DMS153 treated with DMSO at 0.1 percent for 48 hours (cell line): ENCODE measurements around the gene AFF3.

Experiments
- DNase-seq: peaks from one replicate; lab custom pipeline; 2025; ENCODE audit not compliant: unreplicated experiment; lab: John Stamatoyannopoulos, UW

AFF3 gene

GRCh38 chr2:99714349-99714748, 428.0 kb downstream of the AFF3 start:
- no peak for DNase-seq

- no peak for DNase-seq
Measured at GRCh38 chr2:99711144-99711543, 431.2 kb downstream of the AFF3 start.

GRCh38 chr2:99710721-99711120, 431.7 kb downstream of the AFF3 start:
- DNase-seq: no peak

- no peak for DNase-seq
Measured at GRCh38 chr2:99709229-99709628, 433.2 kb downstream of the AFF3 start.

GRCh38 chr2:99708231-99708630, 434.2 kb downstream of the AFF3 start:
- DNase-seq: no peak

GRCh38 chr2:99707592-99707991, 434.8 kb downstream of the AFF3 start:
- DNase-seq: no peak

GRCh38 chr2:99706735-99707134, 435.7 kb downstream of the AFF3 start:
- no peak for DNase-seq

- no peak for DNase-seq
Measured at GRCh38 chr2:99701503-99701902, 440.9 kb downstream of the AFF3 start.

GRCh38 chr2:99700482-99701398, 441.6 kb downstream of the AFF3 start:
- no peak for DNase-seq

- no peak for DNase-seq
Measured at GRCh38 chr2:99698896-99699295, 443.5 kb downstream of the AFF3 start.

GRCh38 chr2:99697811-99698568, 444.4 kb downstream of the AFF3 start:
- DNase-seq: no peak

GRCh38 chr2:99695944-99696253, 446.5 kb downstream of the AFF3 start:
- DNase-seq: no peak

GRCh38 chr2:99695130-99695943, 447.1 kb downstream of the AFF3 start:
- DNase-seq: no peak

GRCh38 chr2:99694331-99694730, 448.1 kb downstream of the AFF3 start:
- no peak for DNase-seq

- DNase-seq: peak; percentile 2
Measured at GRCh38 chr2:99692785-99693184, 449.6 kb downstream of the AFF3 start.

GRCh38 chr2:99691926-99692325, 450.5 kb downstream of the AFF3 start:
- DNase-seq: no peak

GRCh38 chr2:99689145-99689742, 453.1 kb downstream of the AFF3 start:
- no peak for DNase-seq

GRCh38 chr2:99688699-99689098, 453.7 kb downstream of the AFF3 start:
- DNase-seq: no peak

- DNase-seq: no peak
Measured at GRCh38 chr2:99682275-99683060, 459.9 kb downstream of the AFF3 start.

- no peak for DNase-seq
Measured at GRCh38 chr2:99680946-99681345, 461.4 kb downstream of the AFF3 start.
